ENCODE results near the gene SLC6A19.

SLC6A19 gene

GRCh38 chr5:1211701-1212100, 10.3 kb downstream of the SLC6A19 start:
- no peak for DNase-seq

DNA sequence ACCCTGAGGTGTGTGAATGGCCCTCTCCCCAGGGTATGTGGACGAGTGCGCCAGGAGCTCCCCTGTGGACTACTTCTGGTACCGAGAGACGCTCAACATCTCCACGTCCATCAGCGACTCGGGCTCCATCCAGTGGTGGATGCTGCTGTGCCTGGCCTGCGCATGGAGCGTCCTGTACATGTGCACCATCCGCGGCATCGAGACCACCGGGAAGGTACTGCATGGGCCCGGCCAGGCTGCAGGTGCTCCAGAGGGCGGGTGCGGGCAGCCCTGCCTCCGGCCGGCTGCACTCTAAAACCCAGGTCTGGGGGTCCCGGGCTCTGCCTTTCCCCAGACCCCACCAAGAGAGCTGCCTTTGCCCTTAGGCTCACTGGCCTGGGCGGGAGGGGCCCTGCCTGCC, 10.9 kb downstream of the SLC6A19 start:
- DNase-seq, result no peak

- no peak for DNase-seq
These were observed 11.5 kb downstream of the SLC6A19 start for GRCh38 chr5:1212881-1213280.

DNA sequence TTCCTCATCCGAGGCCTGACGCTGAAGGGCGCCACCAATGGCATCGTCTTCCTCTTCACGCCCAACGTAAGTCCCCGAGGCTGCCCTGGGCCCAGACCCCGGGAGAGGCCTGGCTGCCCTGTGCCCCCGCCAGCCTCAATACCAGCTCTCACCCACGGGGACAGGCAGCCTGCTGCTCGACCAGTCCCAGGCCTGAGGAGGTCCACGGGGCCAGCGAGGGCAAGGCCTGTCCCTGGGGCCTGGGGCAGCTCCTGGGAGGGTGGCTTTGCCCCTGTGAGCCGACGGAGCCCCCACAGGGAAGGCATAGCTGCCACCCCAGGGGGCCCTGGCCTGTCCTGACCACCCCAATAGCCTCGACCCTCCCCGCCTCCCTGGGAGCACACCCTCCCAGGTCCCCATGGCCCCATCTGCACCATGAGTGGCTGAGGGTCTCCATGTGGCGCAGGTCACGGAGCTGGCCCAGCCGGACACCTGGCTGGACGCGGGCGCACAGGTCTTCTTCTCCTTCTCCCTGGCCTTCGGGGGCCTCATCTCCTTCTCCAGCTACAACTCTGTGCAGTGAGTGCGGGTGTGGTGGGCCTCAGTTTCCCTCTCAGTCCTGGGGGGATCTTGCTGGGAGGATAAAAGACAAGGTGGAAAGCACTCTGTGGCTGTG, 12.2 kb downstream of the SLC6A19 start:
- no peak for DNase-seq

DNA sequence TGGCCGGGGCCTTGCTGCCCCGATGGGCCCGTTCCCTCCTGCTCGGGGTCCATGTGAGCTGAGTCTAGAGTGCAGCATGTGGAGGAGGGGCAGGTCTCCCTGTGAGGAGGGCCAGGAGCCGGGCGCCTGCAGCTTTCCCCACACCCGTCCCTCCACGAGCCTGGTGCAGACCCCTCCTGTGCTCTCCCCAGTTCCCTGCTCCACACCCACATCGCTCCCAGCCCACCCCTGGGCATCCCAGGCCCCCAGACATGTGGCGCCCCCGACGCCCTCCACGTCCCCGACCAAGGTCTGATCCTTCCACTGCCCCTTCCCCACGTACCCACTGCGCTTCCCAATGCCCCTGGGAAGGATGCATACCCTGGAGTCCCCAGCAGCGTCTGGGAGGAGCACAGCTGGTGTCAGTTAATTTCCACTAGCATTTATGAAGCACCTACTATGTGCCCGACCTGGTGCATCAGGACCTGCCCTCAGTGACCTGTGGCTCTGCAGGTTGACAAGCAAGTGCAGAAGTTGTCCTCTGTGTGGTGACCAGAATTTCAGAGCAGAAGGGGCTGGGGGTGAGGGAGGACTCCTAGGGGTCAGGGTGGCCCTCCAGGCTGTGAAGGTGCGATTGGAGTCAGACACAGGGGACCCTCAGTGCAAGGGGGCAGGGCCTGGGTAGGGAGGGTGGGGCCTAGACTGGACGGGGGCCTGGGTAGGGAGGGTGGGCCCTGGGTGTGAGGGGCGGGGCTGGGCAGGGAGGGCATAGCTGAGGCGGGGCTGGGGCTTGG, 13.0 kb downstream of the SLC6A19 start:
- DNase-seq, result no peak

DNA sequence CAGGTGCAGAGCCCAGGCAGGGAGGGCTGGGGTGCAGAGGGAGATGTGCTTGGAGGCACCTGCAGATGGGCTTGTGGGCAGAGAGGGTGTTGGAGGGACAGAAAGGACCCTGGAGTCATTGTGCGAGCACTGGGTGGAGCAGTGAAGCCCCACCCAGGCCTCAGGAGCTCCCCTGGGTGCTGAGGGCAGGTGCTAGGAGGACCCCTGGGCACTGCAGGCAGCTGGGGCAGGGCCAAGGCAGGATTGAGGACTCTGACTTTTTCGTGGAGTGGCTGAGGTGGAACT, 13.5 kb downstream of the SLC6A19 start:
- DNase-seq, result no peak

GRCh38 chr5:1215320-1216096, 14.1 kb downstream of the SLC6A19 start:
- DNase-seq, result no peak

DNA sequence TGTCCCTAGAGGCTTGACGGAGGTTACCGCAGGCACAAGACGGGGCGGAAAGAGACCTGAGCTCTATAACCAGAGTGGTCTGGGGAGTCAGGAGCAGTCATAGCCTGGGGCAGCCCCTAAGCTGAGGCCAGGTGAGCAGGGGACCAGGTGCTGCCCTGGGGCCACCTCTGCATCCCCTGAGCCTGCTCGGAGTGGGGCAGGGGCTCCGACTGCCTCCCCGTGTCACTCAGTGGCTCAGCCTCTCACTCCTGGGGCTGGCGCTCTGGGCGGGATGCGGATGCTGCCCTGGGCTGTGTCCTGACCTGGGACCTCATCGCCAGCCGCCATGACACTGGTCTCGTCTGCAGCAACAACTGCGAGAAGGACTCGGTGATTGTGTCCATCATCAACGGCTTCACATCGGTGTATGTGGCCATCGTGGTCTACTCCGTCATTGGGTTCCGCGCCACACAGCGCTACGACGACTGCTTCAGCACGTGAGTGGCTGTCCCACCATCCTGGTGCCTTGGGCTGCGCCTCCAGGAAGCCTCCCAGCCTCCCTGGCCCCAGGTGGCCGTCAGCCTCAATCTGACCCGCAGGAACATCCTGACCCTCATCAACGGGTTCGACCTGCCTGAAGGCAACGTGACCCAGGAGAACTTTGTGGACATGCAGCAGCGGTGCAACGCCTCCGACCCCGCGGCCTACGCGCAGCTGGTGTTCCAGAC, 15.0 kb downstream of the SLC6A19 start:
- no peak for DNase-seq

- DNase-seq, result no peak
These were observed 15.5 kb downstream of the SLC6A19 start for GRCh38 chr5:1216918-1217295.

GRCh38 chr5:1217596-1218206, 16.3 kb downstream of the SLC6A19 start:
- DNase-seq, result no peak

- no peak for DNase-seq
These were observed 17.1 kb downstream of the SLC6A19 start for GRCh38 chr5:1218351-1219080.

- no peak for DNase-seq
These were observed 17.8 kb downstream of the SLC6A19 start for GRCh38 chr5:1219098-1219767.

- DNase-seq, result no peak
These were observed 18.3 kb downstream of the SLC6A19 start for GRCh38 chr5:1219768-1220100.

- no peak for DNase-seq
These were observed 19.0 kb downstream of the SLC6A19 start for GRCh38 chr5:1220351-1220750.

DNA sequence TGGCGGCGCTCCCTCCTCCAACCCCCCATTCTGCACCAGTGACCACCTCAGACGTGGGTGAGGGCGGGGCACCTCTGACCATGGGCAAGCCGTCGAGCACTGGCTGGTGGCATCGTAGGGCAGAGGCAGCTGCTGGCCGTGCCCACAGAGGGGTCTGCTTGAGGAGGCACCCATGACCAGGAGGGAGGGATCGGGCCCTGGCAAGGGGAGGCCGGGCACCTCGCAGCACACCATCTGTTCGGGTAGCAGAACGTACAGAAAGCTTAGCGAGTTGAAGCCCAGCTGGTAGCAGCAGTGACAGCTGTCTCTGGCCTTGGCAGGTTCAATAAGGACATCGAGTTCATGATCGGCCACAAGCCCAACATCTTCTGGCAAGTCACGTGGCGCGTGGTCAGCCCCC, 19.4 kb downstream of the SLC6A19 start:
- DNase-seq, result no peak

GRCh38 chr5:1221721-1222120, 20.3 kb downstream of the SLC6A19 start:
- DNase-seq, result no peak

DNA sequence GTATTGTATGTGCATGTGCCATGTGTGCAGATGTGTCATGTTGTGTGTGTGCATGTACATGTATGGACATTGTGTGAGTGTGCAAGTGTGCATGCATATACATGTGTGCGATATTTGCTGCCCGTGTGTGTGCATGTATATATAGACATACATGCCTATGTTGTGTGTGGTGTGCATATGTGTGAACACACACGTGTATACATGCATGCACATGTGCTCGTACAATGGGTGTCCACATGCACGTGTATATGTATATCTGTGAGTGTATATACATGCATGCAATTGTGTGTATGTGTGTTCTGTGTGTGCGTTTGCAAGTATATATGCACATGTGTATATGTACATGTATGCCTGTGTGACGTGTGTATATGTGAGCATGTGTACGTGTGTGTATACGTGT, 20.8 kb downstream of the SLC6A19 start:
- no peak for DNase-seq

- no peak for DNase-seq
These were observed 21.4 kb downstream of the SLC6A19 start for GRCh38 chr5:1222621-1223277.

GRCh38 chr5:1223278-1223670, 21.9 kb downstream of the SLC6A19 start:
- no peak for DNase-seq

DNA sequence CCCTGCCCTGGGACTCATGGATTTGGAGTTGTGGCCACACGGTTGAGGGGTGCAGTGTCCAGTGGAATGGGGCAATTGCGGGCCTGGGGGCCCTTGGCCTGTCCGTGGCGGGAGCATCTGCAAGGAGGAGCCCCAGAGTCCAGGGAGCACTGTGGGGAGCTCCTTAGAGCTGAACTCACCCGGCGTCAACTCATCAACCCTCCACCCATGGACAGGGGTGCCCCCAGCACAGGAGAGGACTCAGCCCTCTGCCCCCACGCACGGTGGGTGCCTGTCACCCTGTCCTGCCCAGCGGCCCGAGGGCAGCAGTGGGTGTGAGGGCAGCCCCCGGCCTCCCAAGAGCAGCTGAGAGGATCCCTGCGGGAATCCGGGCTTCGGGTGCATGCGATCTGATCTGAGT, 23.2 kb downstream of the SLC6A19 start:
- no peak for DNase-seq

DNA sequence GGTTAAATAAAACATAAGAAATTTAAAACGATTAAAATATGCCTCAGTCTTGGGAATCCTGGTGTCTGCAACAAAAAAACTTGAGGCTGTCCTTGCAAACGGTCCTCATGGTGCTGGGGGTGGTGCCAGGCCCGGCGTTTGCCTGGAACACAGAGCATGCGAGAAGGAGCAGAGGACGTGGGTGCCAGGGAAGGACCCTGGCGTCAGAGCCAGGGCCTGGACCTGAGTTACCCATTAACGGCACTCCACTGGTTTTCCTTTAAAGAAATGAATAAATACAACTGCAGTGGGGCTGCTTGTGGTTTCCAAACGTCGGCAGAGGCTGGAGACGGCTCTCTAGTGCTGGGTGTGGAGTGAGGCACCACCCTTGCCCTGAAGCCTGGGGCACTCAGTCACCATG, 23.7 kb downstream of the SLC6A19 start, which contains the start of gene SLC6A18:
SLC6A18 (plus strand) TSS at position 301 of the 400 bp plus-strand sequence; CDS start at position 398, 97 bp downstream.
- DNase-seq, result no peak
